Mesothelial cell of epicardium (in vitro differentiated cells): ENCODE results near the gene RUNDC1. TPM values are rescaled to one million over a fixed set of nuclear protein-coding genes. Genes with fewer than 3 reads are reported as not detected.
A peak's percentile ranks its signal among the peaks of the same experiment; 100 is the strongest.

Source experiments
- DNase-seq, 2 experiments: peaks; one replicate each; pipeline ENCODE4 v3.0.0; 2021; ENCODE audit warnings: low spot score in 2 of 2; ENCODE audit not compliant: unreplicated experiment in 2 of 2
- H3K27ac Mint-ChIP-seq: 2 replicates; pipeline ENCODE4 v1.8.0; 2021; ENCODE audit warnings: mixed read lengths
- H3K27me3 Mint-ChIP-seq: 2 replicates; pipeline ENCODE4 v1.8.0; 2021; ENCODE audit warnings: low read depth, mixed read lengths
- H3K36me3 Mint-ChIP-seq: 2 replicates; pipeline ENCODE4 v1.8.0; 2021; ENCODE audit warnings: mixed read lengths
- H3K4me1 Mint-ChIP-seq: 2 replicates; pipeline ENCODE4 v1.8.0; 2021; ENCODE audit warnings: mixed read lengths
- H3K4me3 Mint-ChIP-seq: 2 replicates; pipeline ENCODE4 v1.8.0; 2021; ENCODE audit warnings: mild to moderate bottlenecking, moderate library complexity, mixed read lengths
- H3K9me3 Mint-ChIP-seq: 2 replicates; pipeline ENCODE4 v1.8.0; 2021; ENCODE audit warnings: mixed read lengths
- total RNA-seq: library from RNA; stranded (reverse); gene quantifications from 3 replicates; pipeline ENCODE4 v1.2.1, GENCODE V29; 2021
- TF ChIP-seq, protein P1 (sequence below): fragments of 200-600 bp; sonication (generic); IDR thresholded peaks from one replicate; pipeline ENCODE4 v1.5.0; 2021; ENCODE audit warnings: antibody characterized with exemption; ENCODE audit not compliant: unreplicated experiment

The RUNDC1 gene
- total RNA-seq, 1 donor from 2014 or later: 13.9 TPM

DNA sequence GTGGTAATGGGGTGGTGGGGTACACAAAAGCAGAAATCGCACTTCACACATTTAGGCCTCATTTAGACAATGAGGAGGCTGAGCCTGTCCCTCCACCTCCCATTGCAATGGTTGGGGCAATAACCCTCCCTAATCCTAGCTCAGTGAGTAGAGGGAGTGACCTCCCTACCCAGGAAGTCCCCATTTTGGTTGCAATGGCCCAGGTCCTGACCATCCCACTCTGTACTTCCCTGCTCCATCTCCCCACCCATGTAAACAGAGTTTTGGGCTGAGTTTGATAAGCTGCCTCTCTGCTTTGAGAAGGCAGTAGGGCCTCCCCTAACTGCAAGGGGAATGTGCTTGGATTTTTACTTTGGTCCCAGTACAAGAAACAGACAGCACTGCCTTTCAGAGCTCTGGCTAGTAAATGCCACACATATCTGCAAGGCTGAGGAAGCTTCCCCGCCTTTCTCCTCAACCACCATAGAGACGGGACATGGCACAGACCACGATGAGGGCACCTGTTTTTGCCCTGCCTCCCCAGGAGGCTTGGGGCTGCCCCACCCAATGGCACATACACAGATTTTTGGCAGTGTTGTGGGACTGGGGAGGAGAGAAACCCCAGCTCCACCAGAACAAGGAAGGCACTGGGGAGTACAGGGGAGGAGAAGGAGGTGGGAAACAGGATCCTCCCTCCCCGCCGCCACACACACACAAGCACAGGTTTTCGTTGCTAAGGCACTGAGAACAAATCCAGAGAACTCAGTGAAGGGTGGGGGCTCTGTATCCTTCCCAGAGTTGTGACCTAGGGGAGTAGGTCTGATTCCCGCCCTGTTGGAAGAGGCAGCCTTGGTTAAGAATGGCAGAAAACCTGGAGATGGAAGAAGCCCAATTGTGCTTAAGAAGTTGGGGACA lies 34.5 kb downstream of the RUNDC1 start:
- Mint-ChIP-seq H3K9me3 (no peaks in the 10 kb centered on the region), H3K27me3 (no peaks in the 10 kb centered on the region), H3K4me1 (peaks cover 18% of the 10 kb centered on the region), H3K4me3 (no peak overlapping the region), H3K27ac (peak overlapping the region; percentile 44), H3K36me3 (peaks cover 7% of the 10 kb centered on the region)
- TF ChIP-seq, protein P1, sequence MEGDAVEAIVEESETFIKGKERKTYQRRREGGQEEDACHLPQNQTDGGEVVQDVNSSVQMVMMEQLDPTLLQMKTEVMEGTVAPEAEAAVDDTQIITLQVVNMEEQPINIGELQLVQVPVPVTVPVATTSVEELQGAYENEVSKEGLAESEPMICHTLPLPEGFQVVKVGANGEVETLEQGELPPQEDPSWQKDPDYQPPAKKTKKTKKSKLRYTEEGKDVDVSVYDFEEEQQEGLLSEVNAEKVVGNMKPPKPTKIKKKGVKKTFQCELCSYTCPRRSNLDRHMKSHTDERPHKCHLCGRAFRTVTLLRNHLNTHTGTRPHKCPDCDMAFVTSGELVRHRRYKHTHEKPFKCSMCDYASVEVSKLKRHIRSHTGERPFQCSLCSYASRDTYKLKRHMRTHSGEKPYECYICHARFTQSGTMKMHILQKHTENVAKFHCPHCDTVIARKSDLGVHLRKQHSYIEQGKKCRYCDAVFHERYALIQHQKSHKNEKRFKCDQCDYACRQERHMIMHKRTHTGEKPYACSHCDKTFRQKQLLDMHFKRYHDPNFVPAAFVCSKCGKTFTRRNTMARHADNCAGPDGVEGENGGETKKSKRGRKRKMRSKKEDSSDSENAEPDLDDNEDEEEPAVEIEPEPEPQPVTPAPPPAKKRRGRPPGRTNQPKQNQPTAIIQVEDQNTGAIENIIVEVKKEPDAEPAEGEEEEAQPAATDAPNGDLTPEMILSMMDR: no peak
- DNase-seq: no peak

DNA sequence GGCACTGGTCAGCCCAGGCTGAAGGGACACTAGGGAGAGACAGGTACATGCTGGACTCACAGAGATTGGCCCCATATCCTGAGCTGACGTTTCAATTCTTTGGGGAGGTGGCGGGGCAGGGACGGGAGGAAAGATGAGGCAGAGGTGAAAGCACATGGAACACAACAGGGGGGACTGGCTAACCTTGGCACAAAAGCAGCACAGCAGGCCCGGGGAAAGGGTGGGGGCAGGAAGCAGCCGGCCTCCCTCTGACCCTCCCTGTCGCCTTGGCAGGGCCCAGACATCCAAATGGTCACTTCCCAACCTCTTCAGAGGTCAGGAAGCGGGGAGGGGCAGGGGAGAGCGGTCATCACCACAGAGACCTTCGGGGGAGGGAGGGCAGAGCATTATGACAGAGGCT lies 35.2 kb downstream of the RUNDC1 start:
- H3K36me3 Mint-ChIP-seq: peaks cover 7% of the 10 kb centered on the region
- peak overlapping the region; percentile 11 for H3K27ac Mint-ChIP-seq
- no peaks in the 10 kb centered on the region for H3K27me3 Mint-ChIP-seq
- no peak overlapping the region for H3K4me3 Mint-ChIP-seq
- H3K4me1 Mint-ChIP-seq: peaks cover 25% of the 10 kb centered on the region
- H3K9me3 Mint-ChIP-seq: no peaks in the 10 kb centered on the region
- DNase-seq: no peak
- TF ChIP-seq, protein P1: no peak

DNA sequence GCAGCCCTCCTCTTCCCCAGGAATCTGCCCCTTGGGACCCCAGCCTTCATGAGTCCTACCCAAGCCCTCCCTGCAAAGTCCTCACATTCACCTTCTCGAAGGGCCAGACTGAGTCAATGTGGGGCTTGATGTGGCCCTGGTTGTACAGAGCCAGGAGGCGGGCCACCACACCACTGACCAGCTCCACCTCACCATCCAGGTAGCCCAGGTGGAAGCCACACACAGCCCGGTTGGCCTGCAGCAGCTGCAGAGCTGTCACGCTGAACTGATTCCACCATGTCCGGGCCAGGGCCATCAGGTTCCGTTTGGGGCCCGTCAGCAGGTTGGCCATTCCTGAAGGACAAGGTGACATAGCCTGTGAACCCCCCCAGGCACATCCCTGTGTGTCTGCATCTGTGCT lies 35.9 kb downstream of the RUNDC1 start:
- TF ChIP-seq, protein P1: no peak
- no peak overlapping the region for H3K4me3 Mint-ChIP-seq

DNA sequence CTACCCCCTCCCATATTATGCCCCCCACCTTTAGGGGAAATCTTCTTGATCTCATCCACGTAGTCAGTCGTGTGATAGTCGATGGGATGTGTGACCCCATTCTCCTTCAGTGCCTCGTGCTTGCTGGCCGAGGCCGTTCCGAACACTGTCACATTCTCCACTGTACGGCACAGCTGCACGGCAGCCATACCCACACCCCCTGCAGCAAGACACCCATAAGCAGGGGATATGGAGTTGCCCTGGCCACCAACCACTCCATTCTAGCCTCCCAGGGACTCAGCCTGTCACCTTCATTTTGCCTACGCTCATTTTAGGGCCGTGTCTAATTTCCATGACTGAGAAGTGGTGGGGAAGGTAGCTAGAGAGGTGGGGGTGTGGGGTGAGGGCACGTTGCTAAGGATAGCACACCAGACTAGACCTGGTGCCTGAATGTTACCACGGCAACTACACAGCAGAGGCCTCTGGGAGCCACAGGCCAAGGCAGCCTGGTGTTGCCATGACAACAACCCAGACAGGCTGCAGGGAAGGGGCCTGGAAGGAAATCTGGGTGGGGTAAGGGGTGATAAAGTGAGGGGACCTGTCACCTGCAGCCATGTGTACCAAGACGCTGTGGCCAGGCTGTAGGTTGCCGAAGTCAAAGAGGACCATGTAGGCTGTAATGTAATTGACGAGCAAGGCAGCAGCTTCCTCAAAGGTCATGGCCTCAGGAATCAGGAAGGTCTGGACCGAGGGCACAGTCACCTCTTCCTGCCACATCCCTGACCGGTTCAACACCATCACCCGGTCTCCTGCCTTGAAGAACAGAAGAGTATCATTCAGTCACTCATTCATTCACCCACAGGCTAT lies 37.9 kb downstream of the RUNDC1 start:
- TF ChIP-seq, protein P1: no peak
- Mint-ChIP-seq H3K36me3 (peaks cover 7% of the 10 kb centered on the region), H3K27me3 (no peaks in the 10 kb centered on the region), H3K4me1 (peaks cover 32% of the 10 kb centered on the region), H3K9me3 (no peaks in the 10 kb centered on the region), H3K27ac (peak overlapping the region; percentile 70), H3K4me3 (no peak overlapping the region)
- DNase-seq: no peak

More for the DNA sequence above, 35.9 kb downstream of the RUNDC1 start:
- Mint-ChIP-seq H3K27ac (no peak overlapping the region), H3K36me3 (peaks cover 7% of the 10 kb centered on the region), H3K4me1 (peaks cover 30% of the 10 kb centered on the region), H3K27me3 (no peaks in the 10 kb centered on the region), H3K9me3 (no peaks in the 10 kb centered on the region)
- no peak for DNase-seq

DNA sequence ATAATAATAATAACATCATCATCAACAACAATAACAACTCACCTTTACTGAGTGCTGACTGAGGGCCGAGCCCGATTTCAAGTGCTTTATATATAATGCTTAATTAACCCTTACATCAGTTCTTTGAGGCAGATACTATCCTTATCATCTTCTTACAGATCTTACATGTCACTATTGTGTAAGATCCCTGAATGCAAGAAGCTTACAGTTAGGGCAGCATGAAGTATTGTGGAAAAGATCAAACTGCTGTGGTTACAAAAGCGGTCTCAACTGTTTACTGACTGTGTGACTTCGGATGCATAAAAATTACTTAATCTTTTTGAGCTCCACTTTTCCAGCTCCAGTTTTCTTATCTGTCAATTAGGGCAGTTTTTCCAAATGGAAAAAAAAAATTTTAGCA lies 38.6 kb downstream of the RUNDC1 start:
- Mint-ChIP-seq H3K36me3 (peaks cover 7% of the 10 kb centered on the region), H3K27ac (peak overlapping the region; percentile 21), H3K4me3 (no peak overlapping the region), H3K4me1 (peaks cover 32% of the 10 kb centered on the region), H3K27me3 (no peaks in the 10 kb centered on the region), H3K9me3 (no peaks in the 10 kb centered on the region)
- no peak for DNase-seq
- TF ChIP-seq, protein P1: no peak
